Karpas-422 (cell line): ENCODE measurements around the gene EPHB1. TPM values are rescaled to one million over a fixed set of nuclear protein-coding genes. Genes with fewer than 3 reads are reported as not detected.

Experiments used
- DNase-seq: peaks from one replicate; pipeline ENCODE4 v3.0.0-alpha.2; 2015
- H2AFZ ChIP-seq: fragments of 200-600 bp; sonication (generic); 2 replicates; pipeline ENCODE4 v1.6.1; 2014; ENCODE audit warnings: antibody characterized with exemption, low read length, mixed read lengths
- H3K27ac ChIP-seq: fragments of 200-600 bp; sonication (generic); 2 replicates; pipeline ENCODE4 v1.5.1; 2014; ENCODE audit warnings: mild to moderate bottlenecking, low read length, moderate library complexity
- H3K27me3 ChIP-seq: fragments of 200-600 bp; sonication (generic); 2 replicates; pipeline ENCODE4 v1.6.1; 2014; ENCODE audit warnings: low read length, mixed read lengths
- H3K36me3 ChIP-seq: fragments of 200-600 bp; sonication (generic); 2 replicates; pipeline ENCODE4 v1.6.1; 2014; ENCODE audit warnings: low read length, mixed read lengths; ENCODE audit not compliant: insufficient read depth
- H3K4me1 ChIP-seq: fragments of 200-600 bp; sonication (generic); 2 replicates; pipeline ENCODE4 v1.6.1; 2014; ENCODE audit warnings: mild to moderate bottlenecking, low read length, mixed read lengths
- H3K4me2 ChIP-seq: fragments of 200-600 bp; sonication (generic); 2 replicates; pipeline ENCODE4 v1.6.1; 2014; ENCODE audit warnings: low read length, low read depth, mild to moderate bottlenecking; ENCODE audit not compliant: poor library complexity, severe bottlenecking
- H3K4me3 ChIP-seq: fragments of 200-600 bp; sonication (generic); 2 replicates; pipeline ENCODE4 v1.5.1; 2014; ENCODE audit warnings: mild to moderate bottlenecking, antibody characterized with exemption, low read length, mixed read lengths
- H3K79me2 ChIP-seq: fragments of 200-600 bp; sonication (generic); 2 replicates; pipeline ENCODE4 v1.6.1; 2014; ENCODE audit warnings: mild to moderate bottlenecking, low read length, mixed read lengths
- H3K9ac ChIP-seq: fragments of 200-600 bp; sonication (generic); 2 replicates; pipeline ENCODE4 v1.6.0; 2014; ENCODE audit warnings: low read length
- H3K9me2 ChIP-seq: fragments of 200-600 bp; sonication (generic), shearing (Covaris generic); replicated peaks from 2 replicates; pipeline ENCODE4 v1.6.0; 2014; ENCODE audit warnings: mild to moderate bottlenecking, low read length, moderate library complexity; ENCODE audit not compliant: insufficient read depth
- H3K9me3 ChIP-seq: fragments of 300-700, 200-600 bp; sonication (generic); 2 replicates; pipeline ENCODE4 v1.6.1; 2014; ENCODE audit warnings: low read length, mixed read lengths
- H4K20me1 ChIP-seq: fragments of 200-600 bp; sonication (generic); 2 replicates; pipeline ENCODE4 v1.6.1; 2014; ENCODE audit warnings: mild to moderate bottlenecking, antibody characterized with exemption, low read length, low read depth; ENCODE audit not compliant: insufficient read depth
- total RNA-seq: library from RNA; depleted of rRNA; stranded (reverse); fragments of >200 nt; shearing (Covaris generic); gene quantifications from 2 replicates; pipeline ENCODE4 v1.2.3, GENCODE V29; 2014; ENCODE audit warnings: low replicate concordance; rRNA removed

EPHB1 gene
- 24.1 and 24.3 TPM in 2 replicates for total RNA-seq

GRCh38 chr3:134794950-134795745 lies at the start of gene EPHB1:
Gene EPHB1 (plus strand): TSS chr3:134795260.
- Histone ChIP-seq H4K20me1 (no peaks in the 10 kb centered on the region), H3K9me3 (no peaks in the 10 kb centered on the region), H3K9ac (peak within 1 kb of the TSS; percentile 60), H3K4me2 (peak within 1 kb of the TSS; percentile 73), H3K27ac (no peak within 1 kb of the TSS), H2AFZ (peak within 1 kb of the TSS; percentile 46; the same call in 1 of the 2 replicates), H3K36me3 (no peaks in the 10 kb centered on the region), H3K4me3 (peak within 1 kb of the TSS; percentile 63), H3K27me3 (no peaks in the 10 kb centered on the region), H3K79me2 (no peaks in the 10 kb centered on the region), H3K4me1 (peaks cover 6% of the 10 kb centered on the region), H3K9me2 (no peaks in the 10 kb centered on the region)
- peak; percentile 95 for DNase-seq

- no peak for DNase-seq
- H2AFZ ChIP-seq = no peak overlapping the region
- no peak overlapping the region for H3K27ac ChIP-seq
- H3K9me3 ChIP-seq = no peaks in the 10 kb centered on the region
- H4K20me1 ChIP-seq = no peaks in the 10 kb centered on the region
- H3K4me1 ChIP-seq = no peaks in the 10 kb centered on the region
- no peak overlapping the region for H3K4me2 ChIP-seq
- no peaks in the 10 kb centered on the region for H3K9me2 ChIP-seq
- H3K27me3 ChIP-seq = no peaks in the 10 kb centered on the region
- H3K4me3 ChIP-seq = no peak overlapping the region
- H3K36me3 ChIP-seq = no peaks in the 10 kb centered on the region
- H3K9ac ChIP-seq = no peak overlapping the region
- no peaks in the 10 kb centered on the region for H3K79me2 ChIP-seq
These were observed 46.4 kb upstream of the EPHB1 start for GRCh38 chr3:134748698-134749097.

GRCh38 chr3:134749174-134749573 lies 45.9 kb upstream of the EPHB1 start:
- H3K27me3 ChIP-seq = no peaks in the 10 kb centered on the region
- no peaks in the 10 kb centered on the region for H3K9me3 ChIP-seq
- H3K4me2 ChIP-seq = no peak overlapping the region
- no peak overlapping the region for H2AFZ ChIP-seq
- no peaks in the 10 kb centered on the region for H3K36me3 ChIP-seq
- H3K9me2 ChIP-seq = no peaks in the 10 kb centered on the region
- no peak overlapping the region for H3K4me3 ChIP-seq
- no peak overlapping the region for H3K9ac ChIP-seq
- H3K4me1 ChIP-seq = no peaks in the 10 kb centered on the region
- H4K20me1 ChIP-seq = no peaks in the 10 kb centered on the region
- DNase-seq = no peak
- no peak overlapping the region for H3K27ac ChIP-seq
- H3K79me2 ChIP-seq = no peaks in the 10 kb centered on the region

- Histone ChIP-seq H3K4me1 (no peaks in the 10 kb centered on the region), H3K9ac (no peak overlapping the region), H3K27ac (no peak overlapping the region), H3K36me3 (no peaks in the 10 kb centered on the region), H4K20me1 (no peaks in the 10 kb centered on the region), H2AFZ (no peak overlapping the region), H3K4me2 (no peak overlapping the region), H3K27me3 (no peaks in the 10 kb centered on the region), H3K9me2 (no peaks in the 10 kb centered on the region), H3K4me3 (no peak overlapping the region), H3K79me2 (no peaks in the 10 kb centered on the region), H3K9me3 (no peaks in the 10 kb centered on the region)
- no peak for DNase-seq
These were observed 45.1 kb upstream of the EPHB1 start for GRCh38 chr3:134749802-134750553.

GRCh38 chr3:134751831-134752230 lies 43.2 kb upstream of the EPHB1 start:
- H3K4me2 ChIP-seq = no peak overlapping the region
- H3K27ac ChIP-seq = no peak overlapping the region
- no peak for DNase-seq
- no peak overlapping the region for H3K4me3 ChIP-seq
- no peaks in the 10 kb centered on the region for H3K27me3 ChIP-seq
- no peaks in the 10 kb centered on the region for H3K9me3 ChIP-seq
- no peaks in the 10 kb centered on the region for H4K20me1 ChIP-seq
- no peaks in the 10 kb centered on the region for H3K4me1 ChIP-seq
- no peak overlapping the region for H3K9ac ChIP-seq
- H2AFZ ChIP-seq = no peak overlapping the region
- no peaks in the 10 kb centered on the region for H3K36me3 ChIP-seq
- H3K79me2 ChIP-seq = no peaks in the 10 kb centered on the region
- H3K9me2 ChIP-seq = no peaks in the 10 kb centered on the region

- no peaks in the 10 kb centered on the region for H3K27me3 ChIP-seq
- no peaks in the 10 kb centered on the region for H3K4me1 ChIP-seq
- no peak overlapping the region for H3K27ac ChIP-seq
- H3K4me3 ChIP-seq = no peak overlapping the region
- H3K9me3 ChIP-seq = no peaks in the 10 kb centered on the region
- H2AFZ ChIP-seq = no peak overlapping the region
- no peak overlapping the region for H3K9ac ChIP-seq
- no peaks in the 10 kb centered on the region for H3K9me2 ChIP-seq
- no peaks in the 10 kb centered on the region for H3K36me3 ChIP-seq
- no peak for DNase-seq
- H3K79me2 ChIP-seq = no peaks in the 10 kb centered on the region
- H3K4me2 ChIP-seq = no peak overlapping the region
- no peaks in the 10 kb centered on the region for H4K20me1 ChIP-seq
These were observed 42.1 kb upstream of the EPHB1 start for GRCh38 chr3:134752761-134753461.

- DNase-seq = peak; percentile 46
- Histone ChIP-seq H3K9me3 (no peaks in the 10 kb centered on the region), H3K79me2 (no peaks in the 10 kb centered on the region), H3K27me3 (no peaks in the 10 kb centered on the region), H3K27ac (no peak overlapping the region), H3K9ac (no peak overlapping the region), H4K20me1 (no peaks in the 10 kb centered on the region), H3K4me1 (no peaks in the 10 kb centered on the region), H3K36me3 (no peaks in the 10 kb centered on the region), H3K9me2 (no peaks in the 10 kb centered on the region), H2AFZ (no peak overlapping the region), H3K4me3 (no peak overlapping the region), H3K4me2 (no peak overlapping the region)
These were observed 40.9 kb upstream of the EPHB1 start for GRCh38 chr3:134753999-134754742.
